Activated naive CD4-positive, alpha-beta T cell treated with anti-CD3 and anti-CD28 coated beads, Interleukin-2, amount 10 ng/mL, durations not matched to agents 7 days and 5 days (primary cell): Measurements from ENCODE around the gene DGKB.
"Not testable (repeated sequence)": the region's sequence is repeated elsewhere in the genome, so short reads cannot be mapped to it uniquely, and the experiment has no call there.

Source experiments
- CTCF ChIA-PET: fragments of 350-600 bp; sonication (Branson Sonifier 250); formaldehyde crosslinking; loops from one replicate; lab custom pipeline; 2021; ENCODE audit warnings: antibody characterized with exemption; lab: Charles Lee
- DNase-seq: peaks from one replicate; pipeline ENCODE4 v3.0.0-alpha.2; 2020
- H3K27ac Mint-ChIP-seq: one replicate; pipeline ENCODE4 v1.8.0; 2021; ENCODE audit warnings: mild to moderate bottlenecking, moderate library complexity, mixed read lengths
- H3K27me3 Mint-ChIP-seq: one replicate; pipeline ENCODE4 v1.8.0; 2021; ENCODE audit warnings: mild to moderate bottlenecking, mixed read lengths
- H3K36me3 Mint-ChIP-seq: one replicate; pipeline ENCODE4 v1.8.0; 2021; ENCODE audit warnings: mixed read lengths
- H3K4me1 Mint-ChIP-seq: one replicate; pipeline ENCODE4 v1.8.0; 2021; ENCODE audit warnings: mixed read lengths
- H3K4me3 Mint-ChIP-seq: one replicate; pipeline ENCODE4 v1.8.0; 2021; ENCODE audit warnings: mild to moderate bottlenecking, moderate library complexity, mixed read lengths
- H3K9me3 Mint-ChIP-seq: one replicate; pipeline ENCODE4 v1.8.0; 2021; ENCODE audit warnings: mixed read lengths

Gene DGKB

DNA sequence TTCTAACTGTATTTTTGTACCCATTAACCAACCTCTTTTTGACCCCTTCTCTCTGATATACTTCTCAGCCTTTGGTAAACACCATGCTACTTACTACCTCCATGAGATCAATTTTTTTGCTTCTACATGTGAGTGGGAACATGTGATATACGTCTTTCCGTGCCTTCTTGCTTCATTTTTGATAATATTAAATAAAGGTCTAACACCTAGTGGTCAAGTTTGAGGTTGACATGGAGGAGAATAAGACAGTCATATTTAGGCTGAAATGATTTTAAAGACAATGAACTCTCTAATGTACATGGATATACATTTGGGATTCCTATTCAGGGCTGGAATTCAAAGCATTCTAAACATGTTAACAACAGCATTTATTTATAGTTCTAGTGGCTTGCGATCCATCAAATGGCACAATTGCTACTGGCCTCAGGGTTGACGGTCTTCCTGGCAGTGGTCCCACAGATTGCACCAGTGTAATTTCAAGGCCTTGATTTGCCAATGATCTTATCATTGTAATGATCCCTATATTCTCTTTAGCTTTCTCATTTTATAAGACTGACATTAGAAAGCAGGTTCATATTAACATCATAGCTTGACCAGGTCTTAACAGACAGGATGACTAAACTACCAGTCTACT lies 597.2 kb downstream of the DGKB start:
- CTCF ChIA-PET, result no interaction called here
- Mint-ChIP-seq H3K9me3 (peaks cover 9% of the 10 kb centered on the region), H3K4me3 (no peak overlapping the region), H3K4me1 (no peaks in the 10 kb centered on the region), H3K27ac (no peak overlapping the region), H3K36me3 (no peaks in the 10 kb centered on the region), H3K27me3 (no peaks in the 10 kb centered on the region)
- DNase-seq, result no peak

GRCh38 chr7:14303536-14303935 lies 599.0 kb downstream of the DGKB start:
- DNase-seq, result no peak
- Mint-ChIP-seq H3K4me3 (no peak overlapping the region), H3K4me1 (no peaks in the 10 kb centered on the region), H3K27ac (no peak overlapping the region), H3K9me3 (peaks cover 3% of the 10 kb centered on the region), H3K27me3 (no peaks in the 10 kb centered on the region), H3K36me3 (no peaks in the 10 kb centered on the region)
- CTCF ChIA-PET, result no interaction called here

DNA sequence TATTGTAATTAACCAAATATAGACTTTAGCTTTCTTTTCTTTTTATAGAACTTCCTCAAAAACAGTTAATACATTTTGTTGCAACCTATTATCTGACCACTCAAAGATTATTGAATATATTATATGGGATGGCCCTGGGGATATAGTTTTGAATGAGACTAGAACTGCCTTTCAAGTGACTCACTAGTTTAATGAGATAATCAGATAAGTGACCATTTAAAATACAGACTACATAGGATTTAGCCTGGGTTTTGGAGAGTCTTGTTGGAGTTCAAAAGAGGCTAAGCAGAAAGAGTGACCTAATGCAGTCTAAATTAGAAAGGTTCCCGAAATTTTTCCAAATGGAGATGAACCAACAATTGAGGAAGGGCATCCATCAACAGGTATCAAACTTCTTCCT lies 607.9 kb downstream of the DGKB start:
- DNase-seq, result no peak
- no peak overlapping the region for H3K4me3 Mint-ChIP-seq
- CTCF ChIA-PET, result no interaction called here
- H3K4me1 Mint-ChIP-seq, result no peaks in the 10 kb centered on the region
- H3K9me3 Mint-ChIP-seq, result peaks cover 9% of the 10 kb centered on the region
- no peaks in the 10 kb centered on the region for H3K36me3 Mint-ChIP-seq
- H3K27ac Mint-ChIP-seq, result no peak overlapping the region
- no peaks in the 10 kb centered on the region for H3K27me3 Mint-ChIP-seq

DNA sequence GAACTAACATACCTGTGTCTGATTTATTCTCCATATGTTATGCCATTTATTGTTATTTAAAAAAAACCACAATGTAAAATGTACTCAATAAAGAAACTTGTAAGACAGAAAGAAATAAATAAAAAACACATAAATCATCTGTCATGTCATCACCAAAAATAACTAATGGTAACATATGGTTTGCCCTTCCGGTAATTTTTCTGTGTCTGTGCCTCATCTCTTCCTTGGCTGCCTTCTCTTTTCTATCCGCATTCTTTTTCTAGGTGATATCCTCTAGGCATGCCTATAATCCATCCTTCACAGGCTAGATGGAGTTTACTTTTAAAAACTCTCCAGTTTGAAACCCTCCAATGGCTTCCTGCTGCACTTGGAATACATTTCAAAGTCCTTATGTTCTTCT lies 609.1 kb downstream of the DGKB start:
- Mint-ChIP-seq H3K9me3 (peaks cover 9% of the 10 kb centered on the region), H3K36me3 (no peaks in the 10 kb centered on the region), H3K4me1 (no peaks in the 10 kb centered on the region), H3K27me3 (no peaks in the 10 kb centered on the region), H3K4me3 (no peak overlapping the region), H3K27ac (no peak overlapping the region)
- CTCF ChIA-PET, result no interaction called here
- no peak for DNase-seq

DNA sequence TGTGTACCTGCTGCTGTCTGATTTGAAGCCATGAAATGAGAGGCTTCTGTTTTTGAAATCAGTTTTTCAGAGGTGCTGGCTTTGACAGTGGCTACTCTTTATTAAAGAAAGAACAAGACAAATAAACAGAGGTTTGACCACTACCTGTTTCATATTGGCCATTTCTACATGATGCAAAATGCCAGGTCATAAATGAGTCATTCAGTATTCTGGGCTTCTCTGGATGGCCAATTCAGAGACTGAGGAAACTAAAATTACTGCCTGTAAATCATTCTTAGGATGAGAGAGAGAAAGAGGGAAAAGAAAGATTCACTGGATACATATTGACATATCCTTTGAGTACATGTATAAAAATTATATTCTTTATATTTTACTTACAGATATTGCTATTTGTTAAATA lies 609.8 kb downstream of the DGKB start:
- no peak overlapping the region for H3K4me3 Mint-ChIP-seq
- no peaks in the 10 kb centered on the region for H3K36me3 Mint-ChIP-seq
- no peak overlapping the region for H3K27ac Mint-ChIP-seq
- no peak for DNase-seq
- CTCF ChIA-PET, result no interaction called here
- H3K9me3 Mint-ChIP-seq, result peaks cover 9% of the 10 kb centered on the region
- H3K4me1 Mint-ChIP-seq, result no peaks in the 10 kb centered on the region
- H3K27me3 Mint-ChIP-seq, result no peaks in the 10 kb centered on the region

- H3K27ac Mint-ChIP-seq, result no peak overlapping the region
- no peaks in the 10 kb centered on the region for H3K27me3 Mint-ChIP-seq
- no peak for DNase-seq
- CTCF ChIA-PET, result no interaction called here
- H3K36me3 Mint-ChIP-seq, result no peaks in the 10 kb centered on the region
- no peaks in the 10 kb centered on the region for H3K4me1 Mint-ChIP-seq
- H3K9me3 Mint-ChIP-seq, result no peaks in the 10 kb centered on the region
- no peak overlapping the region for H3K4me3 Mint-ChIP-seq
These were observed 612.6 kb downstream of the DGKB start for GRCh38 chr7:14289957-14290356.

DNA sequence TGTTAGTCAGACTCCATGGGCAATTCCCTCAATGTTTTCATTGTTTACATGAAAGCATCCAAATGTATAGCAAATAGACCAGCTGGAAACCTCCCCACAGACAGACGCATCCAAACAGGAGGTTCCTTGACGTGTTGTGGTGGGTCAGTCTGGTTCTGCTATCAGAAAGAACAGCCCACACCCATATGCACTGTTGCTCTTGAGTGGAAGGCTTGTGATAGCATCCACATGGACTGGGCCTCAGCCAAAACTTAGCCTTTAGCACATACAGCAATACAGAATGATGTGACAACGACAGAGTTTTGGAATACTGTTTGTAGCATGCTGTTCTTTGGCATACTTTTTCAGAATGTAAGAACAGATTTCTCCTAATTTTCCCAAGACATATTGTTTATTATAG lies 613.9 kb downstream of the DGKB start:
- CTCF ChIA-PET, result no interaction called here
- no peak overlapping the region for H3K27ac Mint-ChIP-seq

DNA sequence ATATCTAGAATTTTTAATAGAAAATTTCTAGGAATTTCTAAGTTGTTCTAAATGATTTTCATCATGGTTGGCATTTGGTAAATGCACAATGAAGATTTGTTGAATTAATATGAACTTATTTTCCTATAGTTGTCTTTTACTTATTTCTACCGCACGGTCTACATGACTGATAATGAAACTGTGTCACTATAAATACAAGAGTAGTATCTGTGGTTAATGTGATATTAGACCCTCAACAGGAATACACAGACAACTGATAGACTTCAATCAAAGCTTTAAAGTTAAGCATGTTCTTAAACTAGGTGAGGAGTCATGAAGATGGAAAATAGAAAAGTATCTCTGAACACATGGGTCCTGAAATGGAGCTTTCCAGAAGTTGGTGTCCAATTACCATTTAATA lies 615.2 kb downstream of the DGKB start:
- no peak overlapping the region for H3K4me3 Mint-ChIP-seq
- CTCF ChIA-PET, result no interaction called here
- no peaks in the 10 kb centered on the region for H3K27me3 Mint-ChIP-seq

More for the DNA sequence above, 613.9 kb downstream of the DGKB start:
- Mint-ChIP-seq H3K27me3 (no peaks in the 10 kb centered on the region), H3K9me3 (no peaks in the 10 kb centered on the region), H3K4me3 (no peak overlapping the region), H3K4me1 (no peaks in the 10 kb centered on the region), H3K36me3 (no peaks in the 10 kb centered on the region)
- DNase-seq, result no peak

DNA sequence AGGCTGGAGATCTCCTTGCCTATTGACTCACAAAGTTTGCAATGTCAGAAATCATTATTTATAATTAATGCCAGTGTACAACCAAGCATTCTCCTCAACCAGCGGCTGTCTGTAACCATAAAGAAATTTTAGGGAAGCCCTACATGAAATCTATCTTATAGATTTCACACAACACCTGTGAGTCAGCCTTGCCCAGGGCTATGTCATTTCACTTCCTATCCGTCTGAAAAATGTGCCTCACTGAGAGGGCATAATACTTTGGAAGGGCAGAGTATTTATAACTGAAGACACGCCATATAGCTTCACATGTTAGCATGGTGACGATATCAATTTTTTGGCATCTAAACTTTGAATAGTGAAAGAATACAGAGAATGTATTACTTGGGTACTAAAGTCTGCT lies 616.5 kb downstream of the DGKB start:
- CTCF ChIA-PET, result no interaction called here

More for the DNA sequence above, 615.2 kb downstream of the DGKB start:
- Mint-ChIP-seq H3K27ac (no peak overlapping the region), H3K36me3 (no peaks in the 10 kb centered on the region), H3K4me1 (no peaks in the 10 kb centered on the region), H3K9me3 (peaks cover 1% of the 10 kb centered on the region)
- DNase-seq, result no peak

DNA sequence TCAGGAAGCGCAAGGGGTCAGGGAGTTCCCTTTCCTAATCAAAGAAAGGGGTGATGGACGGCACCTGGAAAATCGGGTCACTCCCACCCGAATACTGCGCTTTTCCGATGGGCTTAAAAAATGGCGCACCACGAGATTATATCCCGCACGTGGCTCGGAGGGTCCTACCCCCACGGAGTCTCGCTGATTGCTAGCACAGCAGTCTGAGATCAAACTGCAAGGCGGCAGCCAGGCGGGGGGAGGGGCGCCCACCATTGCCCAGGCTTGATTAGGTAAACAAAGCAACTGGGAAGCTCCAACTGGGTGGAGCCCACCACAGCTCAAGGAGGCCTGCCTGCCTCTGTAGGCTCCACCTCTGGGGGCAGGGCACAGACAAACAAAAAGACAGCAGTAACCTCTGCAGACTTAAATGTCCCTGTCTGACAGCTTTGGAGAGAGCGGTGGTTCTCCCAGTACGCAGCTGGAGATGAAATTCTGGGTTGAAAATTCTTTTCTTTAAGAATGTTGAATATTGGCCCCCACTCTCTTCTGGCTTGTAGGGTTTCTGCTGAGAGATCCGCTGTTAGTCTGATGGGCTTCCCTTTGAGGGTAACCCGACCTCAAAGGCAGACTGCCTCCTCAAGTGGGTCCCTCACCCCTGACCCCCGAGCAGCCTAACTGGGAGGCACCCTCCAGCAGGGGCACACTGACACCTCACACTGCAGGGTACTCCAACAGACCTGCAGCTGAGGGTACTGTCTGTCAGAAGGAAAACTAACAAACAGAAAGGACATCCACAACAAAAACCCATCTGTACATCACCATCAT lies 623.3 kb downstream of the DGKB start:
- DNase-seq, H3K4me1 Mint-ChIP-seq, H3K36me3 Mint-ChIP-seq, H3K4me3 Mint-ChIP-seq, H3K27me3 Mint-ChIP-seq, H3K9me3 Mint-ChIP-seq, CTCF ChIA-PET, H3K27ac Mint-ChIP-seq: not testable (repeated sequence)

More for the DNA sequence above, 616.5 kb downstream of the DGKB start:
- Mint-ChIP-seq H3K36me3 (no peaks in the 10 kb centered on the region), H3K27me3 (no peaks in the 10 kb centered on the region), H3K9me3 (peaks cover 1% of the 10 kb centered on the region), H3K4me3 (no peak overlapping the region), H3K4me1 (no peaks in the 10 kb centered on the region), H3K27ac (no peak overlapping the region)
- DNase-seq, result no peak

DNA sequence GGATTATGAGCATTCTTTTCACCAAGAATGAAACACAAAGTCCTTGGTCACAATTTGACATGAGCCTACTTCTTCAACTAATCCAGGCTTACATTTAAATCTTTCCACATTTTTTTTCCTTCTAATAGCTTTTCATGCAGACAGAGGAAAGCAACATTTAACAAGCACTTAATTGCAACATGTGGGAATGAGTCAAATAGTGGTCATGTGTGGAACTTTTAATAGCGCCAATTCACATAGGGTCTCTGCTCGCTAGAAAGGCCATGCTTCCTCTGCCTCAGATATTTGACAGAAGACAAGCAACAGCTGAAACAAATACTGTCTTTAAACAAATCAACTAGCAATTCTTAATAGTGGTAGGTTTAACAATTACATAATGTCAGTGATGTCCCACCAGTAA lies 627.2 kb downstream of the DGKB start:
- H3K9me3 Mint-ChIP-seq, result peaks cover 3% of the 10 kb centered on the region
- H3K4me1 Mint-ChIP-seq, result no peaks in the 10 kb centered on the region
- no peak for DNase-seq
- no peak overlapping the region for H3K4me3 Mint-ChIP-seq
- H3K27ac Mint-ChIP-seq, result no peak overlapping the region
- no peaks in the 10 kb centered on the region for H3K36me3 Mint-ChIP-seq
- CTCF ChIA-PET, result no interaction called here
- H3K27me3 Mint-ChIP-seq, result no peaks in the 10 kb centered on the region

DNA sequence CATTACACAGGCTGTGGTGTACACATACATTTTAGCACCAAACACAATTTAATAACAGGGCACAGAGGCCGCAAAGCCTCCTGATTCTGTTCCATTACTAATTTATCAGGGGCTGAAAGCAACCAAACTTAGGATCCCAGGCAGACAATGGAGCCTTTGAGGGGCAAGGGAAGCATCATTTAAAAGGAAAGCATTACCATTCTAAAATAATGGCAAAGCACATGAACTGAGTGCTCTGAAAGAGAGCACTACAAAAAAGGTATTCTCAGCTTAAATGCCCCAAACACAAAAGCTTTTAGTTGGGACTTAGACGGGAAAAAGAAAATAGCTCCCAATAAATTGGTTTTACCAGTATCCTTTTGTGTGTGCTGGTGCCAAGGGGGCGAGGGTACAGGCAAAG lies 631.1 kb downstream of the DGKB start:
- DNase-seq, result no peak
- H3K27ac Mint-ChIP-seq, result no peak overlapping the region

DNA sequence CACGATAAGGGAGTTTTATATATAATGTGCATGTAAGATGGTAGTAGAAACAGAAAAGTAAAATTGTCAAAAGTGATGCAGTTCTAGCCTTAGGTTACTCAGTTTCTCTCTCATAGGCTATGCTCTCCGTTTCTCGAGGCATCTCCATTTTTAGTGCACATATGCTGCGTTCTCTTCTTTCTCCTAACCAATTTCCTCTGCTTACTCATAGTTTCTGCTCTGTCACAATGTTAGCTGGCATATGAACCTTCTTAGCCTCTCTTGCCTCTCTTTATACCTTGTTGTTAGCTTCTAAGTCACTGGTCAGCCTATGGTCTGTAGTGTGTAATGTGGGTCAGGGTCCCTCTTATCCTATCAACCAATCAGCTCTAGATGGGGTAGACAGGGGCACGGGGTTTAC lies 632.5 kb downstream of the DGKB start:
- H3K36me3 Mint-ChIP-seq, result no peaks in the 10 kb centered on the region
- no peak overlapping the region for H3K27ac Mint-ChIP-seq
- no peaks in the 10 kb centered on the region for H3K27me3 Mint-ChIP-seq
- CTCF ChIA-PET, result no interaction called here
- H3K4me1 Mint-ChIP-seq, result no peaks in the 10 kb centered on the region
- H3K9me3 Mint-ChIP-seq, result peaks cover 2% of the 10 kb centered on the region
- no peak overlapping the region for H3K4me3 Mint-ChIP-seq
- no peak for DNase-seq

More for the DNA sequence above, 631.1 kb downstream of the DGKB start:
- Mint-ChIP-seq H3K4me3 (no peak overlapping the region), H3K9me3 (no peaks in the 10 kb centered on the region), H3K27me3 (no peaks in the 10 kb centered on the region), H3K36me3 (no peaks in the 10 kb centered on the region), H3K4me1 (no peaks in the 10 kb centered on the region)
- CTCF ChIA-PET, result no interaction called here

DNA sequence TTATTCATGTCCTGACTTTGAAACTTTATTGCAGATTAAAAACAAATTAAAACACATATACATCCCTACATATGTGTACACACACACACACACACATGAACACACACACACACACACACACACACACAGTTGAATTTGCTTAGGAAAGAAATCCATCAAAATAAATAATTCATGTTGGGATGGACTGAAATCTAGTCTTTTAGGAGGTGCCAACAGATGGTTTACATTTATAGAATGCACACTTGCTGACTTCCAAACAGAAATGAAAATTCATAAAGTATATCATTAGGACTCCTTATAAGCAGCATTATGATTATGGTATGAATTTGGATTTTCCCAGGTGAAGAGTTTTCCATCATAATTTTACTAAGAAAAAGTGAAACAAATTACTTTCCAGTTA lies 642.5 kb downstream of the DGKB start:
- DNase-seq, result no peak
- no peaks in the 10 kb centered on the region for H3K36me3 Mint-ChIP-seq
- H3K9me3 Mint-ChIP-seq, result peaks cover 3% of the 10 kb centered on the region
- no peaks in the 10 kb centered on the region for H3K4me1 Mint-ChIP-seq
- H3K27me3 Mint-ChIP-seq, result no peaks in the 10 kb centered on the region
- no peak overlapping the region for H3K27ac Mint-ChIP-seq
- no peak overlapping the region for H3K4me3 Mint-ChIP-seq
- CTCF ChIA-PET, result no interaction called here

DNA sequence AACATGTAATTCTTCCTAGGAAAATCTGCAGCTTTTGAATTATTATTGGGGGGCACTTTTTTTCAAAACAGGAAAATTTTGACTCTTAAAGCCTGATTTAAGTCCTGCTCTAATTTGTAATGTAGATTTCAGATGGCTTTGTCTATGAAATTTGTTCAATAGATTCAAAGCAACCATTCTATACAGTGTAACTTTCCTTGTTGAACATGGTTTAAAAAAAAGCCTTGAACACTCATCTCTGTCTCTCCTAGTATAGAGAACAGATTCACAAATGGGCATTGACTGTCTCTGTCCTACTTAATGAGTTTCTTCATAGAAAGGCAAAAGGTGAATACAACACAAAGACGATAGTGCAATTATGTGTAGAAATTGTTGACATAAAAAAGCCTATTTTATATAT lies 643.7 kb downstream of the DGKB start:
- Mint-ChIP-seq H3K27ac (no peak overlapping the region), H3K4me1 (no peaks in the 10 kb centered on the region), H3K27me3 (no peaks in the 10 kb centered on the region), H3K4me3 (no peak overlapping the region), H3K36me3 (no peaks in the 10 kb centered on the region), H3K9me3 (peaks cover 3% of the 10 kb centered on the region)
- DNase-seq, result no peak
- CTCF ChIA-PET, result no interaction called here
